ENCODE results near the gene NTM.

NTM gene

GRCh38 chr11:131762346-131763110, 392.1 kb downstream of the NTM start:
- H3K9ac ChIP-seq (ENCODE audit: low read depth, low read length, poor library complexity, severe bottlenecking): no peak overlapping the region
- H3K79me2 ChIP-seq (ENCODE audit: insufficient read depth, low read length): no peaks in the 10 kb centered on the region
- no peaks in the 10 kb centered on the region for H3K27me3 ChIP-seq (ENCODE audit: insufficient read depth, low read length, poor library complexity, severe bottlenecking)
- H2AFZ ChIP-seq (ENCODE audit: low read length): no peak overlapping the region
- no peak overlapping the region for H3K4me3 ChIP-seq (ENCODE audit: low read length, poor library complexity, severe bottlenecking)
- no peaks in the 10 kb centered on the region for H3K9me2 ChIP-seq (replicated peaks; ENCODE audit: low read depth, low read length)
- no peak for TF ChIP-seq EZH2phosphoT487 (IDR thresholded peaks at IDR 0.05; ENCODE audit: borderline replicate concordance)
- TF ChIP-seq, protein P1, sequence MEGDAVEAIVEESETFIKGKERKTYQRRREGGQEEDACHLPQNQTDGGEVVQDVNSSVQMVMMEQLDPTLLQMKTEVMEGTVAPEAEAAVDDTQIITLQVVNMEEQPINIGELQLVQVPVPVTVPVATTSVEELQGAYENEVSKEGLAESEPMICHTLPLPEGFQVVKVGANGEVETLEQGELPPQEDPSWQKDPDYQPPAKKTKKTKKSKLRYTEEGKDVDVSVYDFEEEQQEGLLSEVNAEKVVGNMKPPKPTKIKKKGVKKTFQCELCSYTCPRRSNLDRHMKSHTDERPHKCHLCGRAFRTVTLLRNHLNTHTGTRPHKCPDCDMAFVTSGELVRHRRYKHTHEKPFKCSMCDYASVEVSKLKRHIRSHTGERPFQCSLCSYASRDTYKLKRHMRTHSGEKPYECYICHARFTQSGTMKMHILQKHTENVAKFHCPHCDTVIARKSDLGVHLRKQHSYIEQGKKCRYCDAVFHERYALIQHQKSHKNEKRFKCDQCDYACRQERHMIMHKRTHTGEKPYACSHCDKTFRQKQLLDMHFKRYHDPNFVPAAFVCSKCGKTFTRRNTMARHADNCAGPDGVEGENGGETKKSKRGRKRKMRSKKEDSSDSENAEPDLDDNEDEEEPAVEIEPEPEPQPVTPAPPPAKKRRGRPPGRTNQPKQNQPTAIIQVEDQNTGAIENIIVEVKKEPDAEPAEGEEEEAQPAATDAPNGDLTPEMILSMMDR (conservative IDR thresholded peaks at IDR 0.05; ENCODE audit: low read length): no peak; the same call in 1 of the 2 replicates
- no peaks in the 10 kb centered on the region for H3K36me3 ChIP-seq (ENCODE audit: insufficient read depth, low read length)
- no peaks in the 10 kb centered on the region for H4K20me1 ChIP-seq (ENCODE audit: insufficient read depth, low read length, poor library complexity, severe bottlenecking)
- no peaks in the 10 kb centered on the region for H3F3A ChIP-seq (ENCODE audit: low read depth)
- no peaks in the 10 kb centered on the region for H3K4me1 ChIP-seq (ENCODE audit: insufficient read depth, low read length, poor library complexity, severe bottlenecking)
- H3K9me3 ChIP-seq (ENCODE audit: insufficient read depth, low read depth, low read length): no peaks in the 10 kb centered on the region
- H3K4me2 ChIP-seq (ENCODE audit: low read depth, low read length, poor library complexity, severe bottlenecking): no peak overlapping the region

- Histone ChIP-seq H3F3A (ENCODE audit: low read depth) (no peaks in the 10 kb centered on the region), H3K4me3 (ENCODE audit: low read length, poor library complexity, severe bottlenecking) (no peak overlapping the region), H3K9me3 (ENCODE audit: insufficient read depth, low read depth, low read length) (no peaks in the 10 kb centered on the region), H3K79me2 (ENCODE audit: insufficient read depth, low read length) (no peaks in the 10 kb centered on the region), H3K27me3 (ENCODE audit: insufficient read depth, low read length, poor library complexity, severe bottlenecking) (no peaks in the 10 kb centered on the region), H3K9ac (ENCODE audit: low read depth, low read length, poor library complexity, severe bottlenecking) (no peak overlapping the region), H3K36me3 (ENCODE audit: insufficient read depth, low read length) (no peaks in the 10 kb centered on the region), H3K4me2 (ENCODE audit: low read depth, low read length, poor library complexity, severe bottlenecking) (no peak overlapping the region), H4K20me1 (ENCODE audit: insufficient read depth, low read length, poor library complexity, severe bottlenecking) (no peaks in the 10 kb centered on the region), H2AFZ (ENCODE audit: low read length) (no peak overlapping the region), H3K4me1 (ENCODE audit: insufficient read depth, low read length, poor library complexity, severe bottlenecking) (no peaks in the 10 kb centered on the region), H3K9me2 (replicated peaks; ENCODE audit: low read depth, low read length) (no peaks in the 10 kb centered on the region)
- TF ChIP-seq EZH2phosphoT487 (IDR thresholded peaks at IDR 0.05; ENCODE audit: borderline replicate concordance): no peak
- TF ChIP-seq, protein P1 (conservative IDR thresholded peaks at IDR 0.05; ENCODE audit: low read length): no peak
Observed at GRCh38 chr11:131763193-131763890, 392.9 kb downstream of the NTM start.

DNA sequence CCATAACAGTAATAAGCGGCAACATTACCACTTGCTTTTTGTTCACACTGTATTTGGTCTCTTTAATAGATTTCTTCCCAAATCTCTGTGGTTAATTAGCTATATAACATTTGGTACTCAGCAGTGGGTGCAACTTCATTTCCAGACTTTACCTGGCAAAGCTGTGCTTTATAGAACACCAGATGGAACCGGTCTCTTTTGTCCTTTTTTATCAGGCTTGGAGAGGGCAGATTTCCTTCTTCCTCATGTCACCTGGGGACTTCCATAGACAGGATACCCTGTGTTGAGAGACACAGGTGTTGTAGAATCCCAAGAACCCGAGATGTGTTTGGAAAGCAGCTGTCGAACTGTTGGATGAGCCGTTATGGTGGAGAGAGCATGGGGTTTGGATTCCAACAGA, 393.7 kb downstream of the NTM start:
- H3K36me3 ChIP-seq (ENCODE audit: insufficient read depth, low read length): no peaks in the 10 kb centered on the region
- H3K4me2 ChIP-seq (ENCODE audit: low read depth, low read length, poor library complexity, severe bottlenecking): no peak overlapping the region
- no peak overlapping the region for H3K4me3 ChIP-seq (ENCODE audit: low read length, poor library complexity, severe bottlenecking)
- H3K9me3 ChIP-seq (ENCODE audit: insufficient read depth, low read depth, low read length): no peaks in the 10 kb centered on the region
- H3K9me2 ChIP-seq (replicated peaks; ENCODE audit: low read depth, low read length): no peaks in the 10 kb centered on the region
- H3K79me2 ChIP-seq (ENCODE audit: insufficient read depth, low read length): no peaks in the 10 kb centered on the region
- no peak for TF ChIP-seq EZH2phosphoT487 (IDR thresholded peaks at IDR 0.05; ENCODE audit: borderline replicate concordance)
- TF ChIP-seq, protein P1 (conservative IDR thresholded peaks at IDR 0.05; ENCODE audit: low read length): no peak
- H3K27me3 ChIP-seq (ENCODE audit: insufficient read depth, low read length, poor library complexity, severe bottlenecking): no peaks in the 10 kb centered on the region
- no peak overlapping the region for H3K9ac ChIP-seq (ENCODE audit: low read depth, low read length, poor library complexity, severe bottlenecking)
- no peaks in the 10 kb centered on the region for H3F3A ChIP-seq (ENCODE audit: low read depth)
- no peak overlapping the region for H2AFZ ChIP-seq (ENCODE audit: low read length)
- no peaks in the 10 kb centered on the region for H4K20me1 ChIP-seq (ENCODE audit: insufficient read depth, low read length, poor library complexity, severe bottlenecking)
- H3K4me1 ChIP-seq (ENCODE audit: insufficient read depth, low read length, poor library complexity, severe bottlenecking): no peaks in the 10 kb centered on the region

All from Loucy (cell line).